ENCODE data around the gene FOXRED1.
A peak's percentile ranks its signal among the peaks of the same experiment; 100 is the strongest.
"Not testable (repeated sequence)": the region's sequence is repeated elsewhere in the genome, so short reads cannot be mapped to it uniquely, and the experiment has no call there.

The FOXRED1 gene

DNA sequence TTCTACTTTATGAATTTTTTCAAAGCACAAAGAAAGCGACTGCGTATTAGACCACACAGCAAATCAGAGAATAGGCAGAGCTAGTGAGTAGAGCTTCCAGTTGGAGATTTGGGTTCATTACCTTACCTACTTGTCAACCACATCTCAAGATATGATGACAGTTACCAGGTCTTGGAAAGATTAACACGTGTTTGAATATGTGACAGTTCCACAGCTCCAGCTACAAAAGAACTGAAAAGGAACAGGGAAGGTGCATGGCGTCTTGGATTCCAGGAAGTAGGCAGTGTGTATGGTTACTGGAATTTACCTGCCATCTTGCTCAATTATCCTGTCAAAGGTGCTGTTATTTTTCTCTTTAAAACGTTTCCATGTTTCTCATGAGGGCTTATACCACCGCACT is 19.3 kb downstream of the FOXRED1 start:
- DNase-seq (ENCODE audit: low read depth, low spot score) = no peak
- Histone ChIP-seq H3K27ac (ENCODE audit: low read length) (no peak overlapping the region), H3K36me3 (ENCODE audit: control insufficient read depth, insufficient read depth, low read length) (0 out of 2 replicates have a peak, but pooled peaks cover 4% of the 10 kb centered on the region), H3K4me1 (ENCODE audit: control insufficient read depth, insufficient read depth, low read length) (peaks cover 2% of the 10 kb centered on the region; the same call in 1 of the 2 replicates), H3K4me3 (ENCODE audit: low read length) (no peak overlapping the region), H3K9me3 (ENCODE audit: control insufficient read depth, insufficient read depth, low read length) (no peaks in the 10 kb centered on the region), H3K27me3 (ENCODE audit: control insufficient read depth, insufficient read depth, low read length) (no peaks in the 10 kb centered on the region)
- no CpG with 5 or more reads among the region's 6 CpGs for WGBS (ENCODE audit: insufficient coverage, insufficient read length)

DNA sequence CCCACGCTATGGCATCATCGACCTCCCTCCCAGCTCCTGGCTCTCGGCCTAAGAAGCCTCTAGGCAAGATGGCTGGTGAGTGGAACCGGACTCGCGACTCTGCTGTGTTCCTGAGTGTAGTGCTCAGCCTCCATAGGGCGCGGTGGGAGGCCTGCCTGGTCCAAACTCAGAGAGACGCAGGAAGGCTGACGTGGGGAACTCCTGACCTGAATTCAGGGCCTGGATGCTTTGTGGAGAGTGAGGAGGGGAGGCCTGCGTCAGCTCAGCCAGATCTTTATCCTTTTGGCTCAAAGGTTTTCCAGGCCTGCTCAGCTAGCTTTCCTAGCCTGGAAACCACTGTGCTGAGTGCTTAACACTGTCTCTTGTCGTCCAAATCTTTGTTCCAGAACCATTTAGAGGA is 21.9 kb downstream of the FOXRED1 start:
- Histone ChIP-seq H3K9me3 (ENCODE audit: control insufficient read depth, insufficient read depth, low read length) (no peaks in the 10 kb centered on the region), H3K4me3 (ENCODE audit: low read length) (no peak overlapping the region), H3K4me1 (ENCODE audit: control insufficient read depth, insufficient read depth, low read length) (no peaks in the 10 kb centered on the region), H3K27ac (ENCODE audit: low read length) (no peak overlapping the region), H3K36me3 (ENCODE audit: control insufficient read depth, insufficient read depth, low read length) (0 out of 2 replicates have a peak, but pooled peaks cover 4% of the 10 kb centered on the region), H3K27me3 (ENCODE audit: control insufficient read depth, insufficient read depth, low read length) (no peaks in the 10 kb centered on the region)
- WGBS (ENCODE audit: insufficient coverage, insufficient read length) = no CpG with 5 or more reads among the region's 12 CpGs
- no peak for DNase-seq (ENCODE audit: low read depth, low spot score)

DNA sequence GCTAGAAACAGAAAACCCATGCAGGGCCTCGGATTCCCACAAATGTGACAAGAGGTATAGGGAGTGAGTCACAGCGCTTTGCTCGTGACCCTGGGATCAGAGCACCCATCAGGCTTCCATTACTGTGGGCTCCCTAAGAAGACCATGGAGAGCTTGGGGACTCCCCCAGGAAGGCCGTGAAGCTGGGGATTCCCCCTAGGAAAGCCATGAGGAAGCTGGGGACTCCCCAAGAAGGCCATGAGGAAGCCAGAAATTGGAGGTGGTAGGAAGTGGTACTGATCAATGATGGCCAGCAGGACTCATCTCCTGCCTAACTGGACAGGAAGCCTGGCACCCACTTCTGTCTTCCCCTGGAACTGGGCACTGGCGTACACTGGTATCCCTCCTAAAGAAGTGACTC is 24.8 kb downstream of the FOXRED1 start:
- no peaks in the 10 kb centered on the region for H3K4me1 ChIP-seq (ENCODE audit: control insufficient read depth, insufficient read depth, low read length)
- H3K36me3 ChIP-seq (ENCODE audit: control insufficient read depth, insufficient read depth, low read length) = 0 out of 2 replicates have a peak, but pooled peaks cover 4% of the 10 kb centered on the region
- no peak overlapping the region for H3K4me3 ChIP-seq (ENCODE audit: low read length)
- DNase-seq (ENCODE audit: low read depth, low spot score) = no peak
- no peaks in the 10 kb centered on the region for H3K9me3 ChIP-seq (ENCODE audit: control insufficient read depth, insufficient read depth, low read length)
- WGBS (ENCODE audit: insufficient coverage, insufficient read length) = no CpG with 5 or more reads among the region's 5 CpGs
- no peak overlapping the region for H3K27ac ChIP-seq (ENCODE audit: low read length)
- H3K27me3 ChIP-seq (ENCODE audit: control insufficient read depth, insufficient read depth, low read length) = no peaks in the 10 kb centered on the region

DNA sequence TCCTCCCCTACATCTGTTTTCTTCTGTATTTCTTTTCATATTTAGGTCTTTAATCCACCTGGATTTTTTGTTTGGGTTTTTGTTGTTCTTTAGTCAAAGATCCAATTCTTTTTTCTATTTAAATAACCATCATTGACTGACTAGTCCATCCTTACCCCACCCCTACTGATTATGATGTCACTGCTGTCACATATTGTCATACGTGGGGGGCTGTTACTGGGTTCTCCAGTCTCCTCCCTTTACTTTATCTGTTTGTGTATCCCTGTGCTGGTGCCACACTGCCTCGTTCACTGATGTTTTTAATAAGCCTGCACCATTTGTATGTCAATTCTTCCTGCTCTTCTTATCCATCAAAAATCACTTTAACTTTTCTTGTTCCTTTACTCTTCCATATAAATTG is 28.1 kb downstream of the FOXRED1 start:
- H3K4me1 ChIP-seq (ENCODE audit: control insufficient read depth, insufficient read depth, low read length) = no peaks in the 10 kb centered on the region
- H3K27ac ChIP-seq (ENCODE audit: low read length) = no peak overlapping the region
- H3K36me3 ChIP-seq (ENCODE audit: control insufficient read depth, insufficient read depth, low read length) = 0 out of 2 replicates have a peak, but pooled peaks cover 4% of the 10 kb centered on the region
- WGBS (ENCODE audit: insufficient coverage, insufficient read length) = no CpG with 5 or more reads among the region's 2 CpGs
- H3K4me3 ChIP-seq (ENCODE audit: low read length) = no peak overlapping the region
- DNase-seq (ENCODE audit: low read depth, low spot score) = no peak
- no peaks in the 10 kb centered on the region for H3K27me3 ChIP-seq (ENCODE audit: control insufficient read depth, insufficient read depth, low read length)
- no peaks in the 10 kb centered on the region for H3K9me3 ChIP-seq (ENCODE audit: control insufficient read depth, insufficient read depth, low read length)

DNA sequence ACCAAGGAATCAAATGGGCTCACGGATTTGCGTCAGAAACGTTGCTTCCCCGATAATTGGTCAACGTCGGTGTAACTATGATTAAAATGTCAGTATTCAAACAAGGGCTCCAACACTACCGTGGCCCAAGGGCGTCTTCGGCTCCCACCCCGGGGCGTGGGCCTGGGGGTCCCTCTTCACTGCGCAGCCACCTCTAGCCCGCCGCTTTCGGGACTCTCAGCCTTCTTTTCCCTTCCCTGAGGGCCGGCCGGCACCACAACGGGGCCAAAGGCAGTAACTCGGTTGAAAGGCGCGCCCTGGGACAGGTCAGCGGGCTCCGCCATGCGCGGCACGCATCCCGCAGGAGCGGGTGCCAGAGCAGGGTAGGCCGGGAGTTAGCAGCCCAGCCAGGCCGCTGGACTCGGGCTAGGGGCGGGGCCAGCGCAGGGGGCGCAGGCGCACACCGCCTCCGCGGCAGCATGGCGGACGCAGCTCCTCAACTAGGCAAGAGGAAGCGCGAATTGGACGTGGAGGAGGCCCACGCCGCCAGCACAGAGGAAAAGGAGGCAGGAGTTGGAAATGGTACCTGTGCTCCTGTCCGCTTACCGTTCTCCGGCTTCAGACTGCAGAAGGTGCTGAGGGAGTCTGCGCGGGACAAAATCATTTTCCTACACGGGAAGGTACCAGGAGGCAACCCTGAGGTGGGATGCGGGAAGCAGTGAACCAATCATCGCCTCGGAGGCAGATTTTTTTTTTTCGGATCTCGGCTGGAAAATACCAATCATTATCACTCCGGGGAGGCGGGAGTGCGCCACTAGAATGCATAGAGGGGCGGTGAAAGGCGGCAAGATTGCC is 34.9 kb downstream of the FOXRED1 start, which contains the start of gene DCPS:
DCPS (plus strand) TSS at position 438 of the 834 bp plus-strand sequence; CDS start at position 459, 21 bp downstream.
- Histone ChIP-seq H3K36me3 (ENCODE audit: control insufficient read depth, insufficient read depth, low read length) (no peaks in the 10 kb centered on the region), H3K4me3 (ENCODE audit: low read length) (peak within 1 kb of the TSS; percentile 88), H3K9me3 (ENCODE audit: control insufficient read depth, insufficient read depth, low read length) (no peaks in the 10 kb centered on the region), H3K4me1 (ENCODE audit: control insufficient read depth, insufficient read depth, low read length) (peaks cover 2% of the 10 kb centered on the region; the same call in 1 of the 2 replicates), H3K27me3 (ENCODE audit: control insufficient read depth, insufficient read depth, low read length) (no peaks in the 10 kb centered on the region), H3K27ac (ENCODE audit: low read length) (no peak within 1 kb of the TSS)
- WGBS (ENCODE audit: insufficient coverage, insufficient read length) = no CpG with 5 or more reads among the region's 61 CpGs
- peak; percentile 74 for DNase-seq (ENCODE audit: low read depth, low spot score)

DNA sequence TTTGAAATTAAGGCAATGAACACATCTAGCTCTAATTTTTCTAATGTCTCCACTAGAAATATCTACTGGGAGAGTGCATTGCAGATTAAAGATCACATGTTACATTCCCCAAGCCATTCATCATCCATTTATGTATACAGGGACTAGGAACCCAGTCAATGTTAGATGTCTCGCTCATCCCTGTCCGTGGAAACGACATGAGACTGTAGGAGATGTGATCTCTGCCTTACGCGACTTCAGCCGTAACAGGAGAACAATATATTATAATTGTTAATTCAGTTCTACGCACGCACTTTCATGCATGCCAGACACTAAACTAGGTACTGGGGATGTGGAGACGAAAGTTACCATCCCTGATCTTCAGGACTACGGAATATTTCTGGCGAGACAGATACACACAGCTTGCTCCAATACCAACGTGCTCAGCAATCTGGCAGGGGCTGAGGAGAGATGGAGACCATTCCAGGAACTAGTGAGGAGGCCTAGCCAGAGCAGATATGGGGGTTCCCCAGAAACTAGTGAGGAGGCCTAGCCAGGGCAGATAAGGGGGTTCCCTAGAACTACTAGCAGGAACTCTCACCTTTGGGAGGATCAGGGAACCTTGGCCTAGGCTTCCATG is 35.6 kb downstream of the FOXRED1 start:
- Histone ChIP-seq H3K27me3 (ENCODE audit: control insufficient read depth, insufficient read depth, low read length) (no peaks in the 10 kb centered on the region), H3K27ac (ENCODE audit: low read length) (no peak overlapping the region), H3K4me3 (ENCODE audit: low read length) (peak overlapping the region; percentile 88; the same call in 1 of the 2 replicates), H3K9me3 (ENCODE audit: control insufficient read depth, insufficient read depth, low read length) (no peaks in the 10 kb centered on the region), H3K36me3 (ENCODE audit: control insufficient read depth, insufficient read depth, low read length) (no peaks in the 10 kb centered on the region), H3K4me1 (ENCODE audit: control insufficient read depth, insufficient read depth, low read length) (peaks cover 2% of the 10 kb centered on the region; the same call in 1 of the 2 replicates)
- no peak for DNase-seq (ENCODE audit: low read depth, low spot score)
- no CpG with 5 or more reads among the region's 12 CpGs for WGBS (ENCODE audit: insufficient coverage, insufficient read length)

- Histone ChIP-seq H3K27me3 (ENCODE audit: control insufficient read depth, insufficient read depth, low read length) (no peaks in the 10 kb centered on the region), H3K4me3 (ENCODE audit: low read length) (no peak overlapping the region), H3K9me3 (ENCODE audit: control insufficient read depth, insufficient read depth, low read length) (no peaks in the 10 kb centered on the region), H3K4me1 (ENCODE audit: control insufficient read depth, insufficient read depth, low read length) (peaks cover 2% of the 10 kb centered on the region; the same call in 1 of the 2 replicates), H3K27ac (ENCODE audit: low read length) (no peak overlapping the region), H3K36me3 (ENCODE audit: control insufficient read depth, insufficient read depth, low read length) (0 out of 2 replicates have a peak, but pooled peaks cover 2% of the 10 kb centered on the region)
- WGBS (ENCODE audit: insufficient coverage, insufficient read length) = no CpG with 5 or more reads among the region's 4 CpGs
- no peak for DNase-seq (ENCODE audit: low read depth, low spot score)
These were observed 36.7 kb downstream of the FOXRED1 start for GRCh38 chr11:126305699-126306098.

GRCh38 chr11:126307706-126308105 is 38.8 kb downstream of the FOXRED1 start:
- DNase-seq (ENCODE audit: low read depth, low spot score) = no peak
- Histone ChIP-seq H3K27ac (ENCODE audit: low read length) (no peak overlapping the region), H3K36me3 (ENCODE audit: control insufficient read depth, insufficient read depth, low read length) (0 out of 2 replicates have a peak, but pooled peaks cover 2% of the 10 kb centered on the region), H3K9me3 (ENCODE audit: control insufficient read depth, insufficient read depth, low read length) (no peaks in the 10 kb centered on the region), H3K4me3 (ENCODE audit: low read length) (no peak overlapping the region), H3K4me1 (ENCODE audit: control insufficient read depth, insufficient read depth, low read length) (peaks cover 2% of the 10 kb centered on the region; the same call in 1 of the 2 replicates), H3K27me3 (ENCODE audit: control insufficient read depth, insufficient read depth, low read length) (no peaks in the 10 kb centered on the region)
- no CpG with 5 or more reads among the region's 5 CpGs for WGBS (ENCODE audit: insufficient coverage, insufficient read length)

DNA sequence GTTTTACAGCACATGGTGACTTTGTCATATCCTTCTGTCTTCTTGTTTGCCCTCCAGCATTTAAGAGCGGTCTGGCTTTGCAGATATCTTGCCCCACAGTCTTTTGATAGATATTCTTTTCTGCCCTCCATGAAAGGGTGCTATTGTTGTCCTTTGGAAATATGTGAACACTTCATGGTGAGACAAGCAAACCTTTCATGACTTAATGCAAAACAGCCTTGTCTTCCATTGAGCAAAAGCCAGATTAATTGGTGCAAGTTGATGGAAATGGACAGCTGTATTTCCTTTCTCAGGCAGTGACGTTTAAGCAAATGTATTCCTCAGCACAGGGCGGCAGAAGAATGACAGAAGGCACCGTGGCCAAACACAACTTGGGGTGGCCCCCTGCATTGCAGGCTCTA is 39.3 kb downstream of the FOXRED1 start:
- Histone ChIP-seq H3K4me1 (ENCODE audit: control insufficient read depth, insufficient read depth, low read length) (peaks cover 2% of the 10 kb centered on the region; the same call in 1 of the 2 replicates), H3K27me3 (ENCODE audit: control insufficient read depth, insufficient read depth, low read length) (no peaks in the 10 kb centered on the region), H3K4me3 (ENCODE audit: low read length) (no peak overlapping the region), H3K27ac (ENCODE audit: low read length) (no peak overlapping the region), H3K9me3 (ENCODE audit: control insufficient read depth, insufficient read depth, low read length) (no peaks in the 10 kb centered on the region), H3K36me3 (ENCODE audit: control insufficient read depth, insufficient read depth, low read length) (0 out of 2 replicates have a peak, but pooled peaks cover 2% of the 10 kb centered on the region)
- WGBS (ENCODE audit: insufficient coverage, insufficient read length) = no CpG with 5 or more reads among the region's 4 CpGs
- no peak for DNase-seq (ENCODE audit: low read depth, low spot score)

- no CpG with 5 or more reads among the region's 4 CpGs for WGBS (ENCODE audit: insufficient coverage, insufficient read length)
- not testable (repeated sequence) for H3K4me1 ChIP-seq (ENCODE audit: control insufficient read depth, insufficient read depth, low read length); H3K36me3 ChIP-seq (ENCODE audit: control insufficient read depth, insufficient read depth, low read length); H3K9me3 ChIP-seq (ENCODE audit: control insufficient read depth, insufficient read depth, low read length); DNase-seq (ENCODE audit: low read depth, low spot score); H3K27ac ChIP-seq (ENCODE audit: low read length); H3K4me3 ChIP-seq (ENCODE audit: low read length); H3K27me3 ChIP-seq (ENCODE audit: control insufficient read depth, insufficient read depth, low read length)
These were observed 39.8 kb downstream of the FOXRED1 start for GRCh38 chr11:126308771-126309170.
